Measurements from ENCODE around the gene ATG2A.

The ATG2A gene

GRCh38 chr11:64923944-64924909 is 7.2 kb upstream of the ATG2A start, which contains the start of gene PPP2R5B:
TSS of gene PPP2R5B (plus strand) at chr11:64924689. CDS start at chr11:64925735, 1,046 bp downstream.
- DNase-seq = peak; percentile 94

- no peak for DNase-seq
These were observed 6.2 kb upstream of the ATG2A start for GRCh38 chr11:64923151-64923661.

DNA sequence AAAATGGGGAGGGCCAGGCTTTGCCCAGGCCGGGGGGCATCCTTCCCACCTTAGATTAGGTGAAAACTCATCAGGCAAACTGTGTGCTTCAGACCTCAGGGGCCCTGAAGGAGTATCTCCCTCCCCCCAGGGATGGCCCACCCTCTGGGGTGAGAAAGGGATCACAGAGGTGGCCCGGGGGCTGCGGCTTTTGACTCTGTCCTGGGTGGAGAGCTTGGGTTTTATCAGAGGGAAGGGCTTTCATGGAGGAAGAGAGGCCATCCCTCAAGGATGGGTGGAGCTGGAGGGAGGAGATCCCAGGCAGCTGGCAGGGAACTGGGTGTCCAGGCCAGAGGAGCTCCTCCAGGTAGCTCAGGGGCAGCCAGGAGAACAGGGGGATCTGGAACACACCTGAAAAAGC is 4.4 kb upstream of the ATG2A start:
- DNase-seq = no peak

- DNase-seq = no peak
These were observed 3.1 kb upstream of the ATG2A start for GRCh38 chr11:64920124-64920523.

- no peak for DNase-seq
These were observed 2.6 kb upstream of the ATG2A start for GRCh38 chr11:64919627-64920026.

- peak; percentile 66 for DNase-seq
These were observed 1.0 kb upstream of the ATG2A start for GRCh38 chr11:64918017-64918416.

GRCh38 chr11:64917663-64917995 is 620 bp upstream of the ATG2A start:
- DNase-seq = no peak

- DNase-seq = peak; percentile 12
These were observed 802 bp downstream of the ATG2A start for GRCh38 chr11:64916040-64916774.

- DNase-seq = no peak
These were observed 1.6 kb downstream of the ATG2A start for GRCh38 chr11:64915376-64915887.

- DNase-seq = no peak
These were observed 2.9 kb downstream of the ATG2A start for GRCh38 chr11:64914123-64914522.

DNA sequence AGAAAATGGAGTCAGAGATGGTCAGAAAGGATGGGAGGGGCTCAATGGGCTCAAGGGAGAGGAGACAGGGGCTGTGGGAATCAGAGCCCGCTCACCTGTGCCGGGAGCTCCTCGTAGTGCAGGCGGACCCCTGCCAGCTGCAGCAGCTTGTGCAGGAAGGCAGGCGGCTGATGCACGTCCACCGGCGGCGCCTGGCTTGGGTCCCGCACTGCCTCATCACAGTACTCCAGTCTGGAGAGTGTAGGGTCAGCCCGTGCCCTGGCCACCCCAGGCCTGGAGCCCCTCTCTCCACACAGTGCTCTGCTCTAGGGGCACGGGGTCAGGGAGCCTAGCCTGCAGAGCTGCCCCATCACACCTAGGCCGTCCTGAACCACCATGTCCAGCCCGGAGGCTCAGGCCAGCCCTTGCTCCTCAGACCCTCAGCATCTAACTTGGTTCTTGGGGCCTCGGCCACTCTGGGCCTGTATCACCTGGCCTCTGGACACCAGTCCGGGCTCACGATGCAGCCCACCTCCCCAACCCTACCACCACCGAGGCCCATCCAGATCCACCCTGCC is 3.8 kb downstream of the ATG2A start:
- DNase-seq = no peak

DNA sequence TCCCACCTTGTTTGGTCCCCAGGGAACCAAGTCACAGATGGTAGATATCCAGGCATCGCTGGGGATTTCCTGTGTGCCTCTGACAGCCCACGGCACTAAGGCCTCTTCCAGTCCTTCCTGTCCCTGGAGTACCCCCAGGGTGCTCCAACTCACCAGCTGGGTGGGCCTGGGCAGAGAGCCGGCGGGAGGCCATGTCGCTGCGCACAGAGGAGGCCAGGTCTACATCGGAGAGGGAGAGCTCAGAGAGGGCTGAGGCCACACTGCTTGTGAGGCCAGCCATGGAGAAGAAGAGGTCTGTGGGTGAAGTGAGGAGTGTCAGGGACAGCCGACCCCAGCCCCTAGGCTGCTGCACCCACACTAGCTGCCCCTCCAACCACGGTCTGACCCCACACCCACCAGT is 5.3 kb downstream of the ATG2A start:
- DNase-seq = no peak

DNA sequence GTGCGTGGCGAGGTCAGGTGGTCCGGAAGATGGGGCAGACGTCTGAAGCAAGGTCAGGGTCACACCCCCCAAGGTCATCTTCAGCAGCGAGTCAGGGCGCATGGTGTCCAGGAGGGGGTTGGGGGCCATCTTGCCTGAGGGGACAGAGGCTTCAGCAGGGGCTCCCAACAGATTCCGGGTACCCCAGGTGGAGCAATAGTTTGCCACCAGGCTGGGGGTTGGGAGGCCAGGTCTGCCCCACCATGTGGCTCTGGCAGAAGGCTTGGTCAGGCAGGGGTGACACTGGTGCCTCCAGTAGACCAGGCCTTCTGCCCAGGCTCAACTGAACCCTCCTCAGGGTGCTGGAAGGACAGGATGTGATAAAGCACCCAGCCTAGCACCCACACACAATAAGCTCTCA is 5.9 kb downstream of the ATG2A start:
- no peak for DNase-seq

GRCh38 chr11:64910451-64911093 is 6.4 kb downstream of the ATG2A start:
- DNase-seq = no peak

GRCh38 chr11:64909653-64910343 is 7.2 kb downstream of the ATG2A start:
- no peak for DNase-seq

- no peak for DNase-seq
These were observed 8.2 kb downstream of the ATG2A start for GRCh38 chr11:64908766-64909165.

- no peak for DNase-seq
These were observed 10.7 kb downstream of the ATG2A start for GRCh38 chr11:64906314-64906635.

DNA sequence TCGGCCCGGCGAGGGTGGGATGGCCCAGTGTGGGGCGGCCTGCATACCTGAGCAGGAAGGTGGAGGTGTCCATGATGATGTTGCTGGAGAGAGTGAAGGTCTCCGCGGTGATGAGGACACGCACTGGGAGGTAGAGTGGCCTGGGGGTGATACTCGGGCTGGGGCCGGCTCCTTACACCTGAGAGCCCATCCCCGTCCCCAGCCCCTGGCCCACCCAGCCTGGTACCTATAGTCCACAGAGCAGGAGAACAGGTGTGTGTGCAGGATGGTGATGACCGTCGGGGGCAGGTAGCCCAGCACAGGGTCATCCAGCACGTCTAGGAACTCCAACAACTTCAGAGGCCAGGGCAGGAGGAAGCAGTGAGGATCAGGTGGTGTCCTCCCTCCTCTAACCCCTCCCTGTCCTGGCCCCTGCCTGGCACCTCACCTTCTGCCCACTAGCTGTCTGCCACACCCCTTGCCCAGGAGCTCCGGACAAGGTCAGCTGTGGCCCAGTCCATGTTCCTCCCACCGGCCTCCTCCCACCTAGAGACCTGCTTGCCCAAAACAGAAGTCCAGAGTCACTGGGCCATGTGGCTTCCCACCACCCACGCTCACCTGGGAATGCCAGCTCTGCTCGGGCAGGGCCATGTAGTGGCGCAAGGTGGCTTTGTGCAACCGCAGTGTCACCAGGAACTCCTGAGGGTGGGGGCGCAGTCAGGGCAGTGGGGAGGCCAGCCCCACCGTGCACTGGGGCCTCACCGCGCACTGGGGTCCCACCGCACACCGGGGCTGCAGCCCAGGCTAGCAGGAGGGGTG is 11.3 kb downstream of the ATG2A start:
- no peak for DNase-seq

- no peak for DNase-seq
These were observed 13.6 kb downstream of the ATG2A start for GRCh38 chr11:64903291-64903833.

DNA sequence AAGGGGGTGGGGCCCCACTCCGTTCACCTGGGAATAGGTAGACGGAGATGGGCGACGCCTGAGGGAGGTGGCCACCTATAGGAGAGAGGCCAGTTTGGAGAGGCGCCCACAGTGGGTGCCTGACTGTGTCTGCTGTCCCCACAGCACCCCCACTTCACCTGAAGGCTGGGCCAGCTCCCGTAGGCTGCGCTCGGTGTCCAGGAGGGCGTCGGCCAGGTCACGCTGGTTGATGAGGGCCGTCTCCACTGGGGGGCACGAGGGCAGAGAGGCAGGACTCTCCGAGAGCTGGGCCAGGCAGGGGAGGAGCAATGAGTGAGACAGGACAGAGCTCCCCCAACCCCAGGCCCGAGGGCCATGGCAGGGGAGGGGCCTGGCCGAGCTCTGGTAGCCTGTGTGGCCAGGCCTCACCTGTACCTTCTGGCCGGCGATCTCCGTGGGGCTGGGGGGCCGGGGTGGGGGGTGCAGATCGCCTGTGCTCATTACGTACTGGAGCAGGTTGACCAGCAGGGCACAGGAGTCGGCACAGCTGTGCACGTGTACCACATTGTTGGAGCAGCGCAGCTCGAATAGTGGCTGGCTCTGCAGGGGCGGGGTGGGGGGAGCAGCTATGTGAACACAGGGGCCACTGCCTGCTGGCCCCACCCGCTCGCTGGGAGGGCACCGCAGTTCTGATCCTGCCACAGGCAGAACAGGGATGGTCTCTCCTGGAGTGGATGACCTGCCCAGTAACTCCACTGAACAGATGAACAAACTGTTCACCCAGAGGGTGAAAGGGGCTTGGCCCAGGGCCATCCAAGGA is 14.7 kb downstream of the ATG2A start:
- DNase-seq = no peak

Measured in fibroblast of upper back skin (primary cell).